Neural progenitor cell (in vitro differentiated cells): Measurements from ENCODE around the gene ELMO1. TPM values are rescaled to one million over a fixed set of nuclear protein-coding genes. Genes with fewer than 3 reads are reported as not detected.

Source experiments
- DNase-seq: peaks from one replicate; pipeline ENCODE4 v3.0.0-alpha.2; 2016; ENCODE audit warnings: low spot score
- H2AFZ ChIP-seq: fragments of 200-600 bp; sonication (generic); replicated peaks from 2 replicates; pipeline ENCODE4 v1.6.1; 2016; ENCODE audit warnings: antibody characterized with exemption
- H3F3A ChIP-seq: fragments of 200-600 bp; sonication (generic); 2 replicates; pipeline ENCODE4 v1.6.1; 2016; ENCODE audit warnings: antibody characterized with exemption, low read depth
- H3K27ac ChIP-seq: fragments of 200-600 bp; sonication (generic); 2 replicates; pipeline ENCODE4 v1.5.1; 2016; ENCODE audit warnings: mild to moderate bottlenecking
- H3K27me3 ChIP-seq: fragments of 200-600 bp; sonication (generic); 2 replicates; pipeline ENCODE4 v1.6.1; 2016; ENCODE audit warnings: mild to moderate bottlenecking, moderate library complexity
- H3K36me3 ChIP-seq: fragments of 200-600 bp; sonication (generic); 2 replicates; pipeline ENCODE4 v1.5.1; 2016
- H3K4me1 ChIP-seq: fragments of 200-600 bp; sonication (generic); 2 replicates; pipeline ENCODE4 v1.6.1; 2016; ENCODE audit warnings: mixed run types
- H3K4me2 ChIP-seq: fragments of 200-600 bp; sonication (generic); 2 replicates; pipeline ENCODE4 v1.6.1; 2016
- H3K4me3 ChIP-seq: fragments of 200-600 bp; sonication (generic); 2 replicates; pipeline ENCODE4 v1.5.1; 2016
- H3K79me2 ChIP-seq: fragments of 200-600 bp; sonication (generic); 2 replicates; pipeline ENCODE4 v1.6.1; 2016; ENCODE audit warnings: low read depth
- H3K9ac ChIP-seq: fragments of 200-600 bp; sonication (generic); 2 replicates; pipeline ENCODE4 v1.6.1; 2016
- H3K9me3 ChIP-seq: fragments of 200-600 bp; sonication (generic); 2 replicates; pipeline ENCODE4 v1.5.1; 2016; ENCODE audit warnings: low read depth
- H4K20me1 ChIP-seq: fragments of 200-600 bp; sonication (generic); 2 replicates; pipeline ENCODE4 v1.6.1; 2016; ENCODE audit warnings: low read depth
- H3K27ac Mint-ChIP-seq: 3 replicates; pipeline ENCODE4 v1.8.0; 2021; ENCODE audit warnings: mixed read lengths
- H3K27me3 Mint-ChIP-seq: 2 replicates; pipeline ENCODE4 v1.8.0; 2022; ENCODE audit warnings: low read depth, mild to moderate bottlenecking, inconsistent platforms, moderate library complexity, mixed read lengths; ENCODE audit not compliant: insufficient read depth
- H3K36me3 Mint-ChIP-seq: 3 replicates; pipeline ENCODE4 v1.8.0; 2021; ENCODE audit warnings: mixed read lengths
- H3K4me1 Mint-ChIP-seq: 3 replicates; pipeline ENCODE4 v1.8.0; 2021; ENCODE audit warnings: mixed read lengths
- H3K4me3 Mint-ChIP-seq: 3 replicates; pipeline ENCODE4 v1.8.0; 2021; ENCODE audit warnings: mild to moderate bottlenecking, moderate library complexity, mixed read lengths
- H3K9me3 Mint-ChIP-seq: 3 replicates; pipeline ENCODE4 v1.8.0; 2020; ENCODE audit warnings: mixed read lengths
- CTCF ChIP-seq: fragments of 200-600 bp; sonication (generic); IDR thresholded peaks from 2 replicates; pipeline ENCODE4 v1.5.1; 2017; ENCODE audit warnings: antibody characterized with exemption, mild to moderate bottlenecking
- EZH2 ChIP-seq: fragments of 200-600 bp; sonication (generic); IDR thresholded peaks from 2 replicates; pipeline ENCODE4 v1.6.1; 2017; ENCODE audit warnings: antibody characterized with exemption, mild to moderate bottlenecking, moderate library complexity
- EZH2phosphoT487 ChIP-seq: fragments of 200-600 bp; sonication (generic); IDR thresholded peaks from 2 replicates; pipeline ENCODE4 v1.6.1; 2017; ENCODE audit warnings: antibody characterized with exemption
- total RNA-seq: library from RNA; depleted of rRNA; stranded (reverse); fragments of >200 nt; gene quantifications from 2 replicates; pipeline ENCODE4 v1.2.3, GENCODE V29; 2015; ENCODE audit warnings: low replicate concordance

The ELMO1 gene
- total RNA-seq, 1 donor from 2014 or later = 22.0 TPM

DNA sequence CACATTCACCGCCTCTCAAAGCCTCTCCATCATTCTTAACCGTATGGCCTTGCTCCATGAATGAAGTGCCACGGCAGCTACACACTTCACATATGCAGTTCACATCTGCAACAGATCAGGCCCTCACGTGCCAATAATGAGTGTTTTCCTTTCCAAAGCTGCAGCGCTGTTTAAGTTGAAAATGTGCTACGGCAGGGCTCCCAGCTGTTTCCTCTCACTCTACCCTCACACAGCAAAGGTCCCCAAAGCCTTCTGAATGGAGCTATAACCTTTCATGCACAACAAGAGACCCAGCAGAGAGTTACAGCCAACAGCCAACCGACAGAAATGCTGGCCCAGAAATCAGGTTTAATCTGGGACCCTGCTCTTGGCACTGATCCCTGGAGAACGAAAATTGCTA, 236.1 kb downstream of the ELMO1 start:
- Histone ChIP-seq H3K4me2 (no peak overlapping the region), H3F3A (no peaks in the 10 kb centered on the region), H3K27ac (no peak overlapping the region), H4K20me1 (no peaks in the 10 kb centered on the region), H3K4me3 (no peak overlapping the region), H3K9me3 (no peaks in the 10 kb centered on the region), H3K36me3 (no peaks in the 10 kb centered on the region), H3K4me1 (peaks cover 13% of the 10 kb centered on the region), H3K27me3 (no peaks in the 10 kb centered on the region), H2AFZ (no peak overlapping the region), H3K79me2 (no peaks in the 10 kb centered on the region), H3K9ac (no peak overlapping the region)
- no peaks in the 10 kb centered on the region for H3K36me3 Mint-ChIP-seq
- no peak for DNase-seq
- TF ChIP-seq CTCF (no peak), EZH2phosphoT487 (no peak), EZH2 (no peak)
- peaks cover 4% of the 10 kb centered on the region for H3K27me3 Mint-ChIP-seq
- H3K4me3 Mint-ChIP-seq = no peak overlapping the region
- no peak overlapping the region for H3K27ac Mint-ChIP-seq
- no peaks in the 10 kb centered on the region for H3K9me3 Mint-ChIP-seq
- peaks cover 38% of the 10 kb centered on the region for H3K4me1 Mint-ChIP-seq

GRCh38 chr7:37212051-37212450, 236.6 kb downstream of the ELMO1 start:
- H3K4me3 Mint-ChIP-seq = no peak overlapping the region
- H3K4me1 ChIP-seq = peaks cover 13% of the 10 kb centered on the region
- no peaks in the 10 kb centered on the region for H3K9me3 ChIP-seq
- no peaks in the 10 kb centered on the region for H3K36me3 ChIP-seq
- no peak for TF ChIP-seq EZH2phosphoT487
- TF ChIP-seq CTCF = no peak
- TF ChIP-seq EZH2 = no peak
- H3K27ac Mint-ChIP-seq = no peak overlapping the region
- DNase-seq = no peak
- no peak overlapping the region for H3K4me3 ChIP-seq
- no peak overlapping the region for H3K4me2 ChIP-seq
- H3K9me3 Mint-ChIP-seq = no peaks in the 10 kb centered on the region
- H3K79me2 ChIP-seq = no peaks in the 10 kb centered on the region
- H3K27ac ChIP-seq = no peak overlapping the region
- no peak overlapping the region for H3K9ac ChIP-seq
- H3F3A ChIP-seq = no peaks in the 10 kb centered on the region
- no peaks in the 10 kb centered on the region for H3K27me3 ChIP-seq
- peaks cover 38% of the 10 kb centered on the region for H3K4me1 Mint-ChIP-seq
- H4K20me1 ChIP-seq = no peaks in the 10 kb centered on the region
- H2AFZ ChIP-seq = no peak overlapping the region
- H3K36me3 Mint-ChIP-seq = no peaks in the 10 kb centered on the region
- peaks cover 4% of the 10 kb centered on the region for H3K27me3 Mint-ChIP-seq

DNA sequence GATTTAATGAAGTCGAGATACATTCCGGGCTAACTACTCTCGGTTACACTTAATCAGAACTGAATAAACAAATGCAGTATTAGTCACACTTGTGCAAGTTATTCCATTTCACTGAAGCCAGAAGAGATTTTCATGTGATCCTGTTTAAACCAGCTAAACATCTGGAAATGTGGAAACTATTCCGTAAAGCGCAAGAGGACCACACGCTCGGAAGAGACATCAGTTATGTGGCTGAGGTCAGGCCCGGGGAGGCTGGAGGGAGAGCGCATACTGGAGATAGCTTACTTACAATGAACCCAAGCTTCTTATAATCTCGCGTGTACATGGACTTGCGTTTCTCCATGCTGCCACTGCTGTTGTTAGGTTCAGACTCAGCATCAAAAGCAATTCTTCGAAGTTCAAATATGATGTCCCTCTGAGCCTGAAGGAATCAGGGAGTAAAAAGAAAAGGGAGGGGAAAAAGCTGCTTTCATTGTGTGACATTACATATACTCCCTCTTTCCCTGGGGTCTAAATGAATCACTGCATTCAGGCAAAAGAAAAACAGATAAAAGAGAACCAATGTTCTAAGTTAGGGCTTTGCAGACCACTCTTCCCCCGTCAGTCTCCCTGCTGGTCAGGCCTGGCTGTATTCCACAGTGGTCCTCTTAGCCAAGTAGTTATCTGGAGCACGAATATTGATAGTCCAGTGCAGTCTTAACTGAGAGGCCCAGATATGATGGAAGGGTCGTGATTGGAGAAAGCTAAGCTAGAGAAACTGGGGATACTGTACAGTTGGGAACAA, 237.4 kb downstream of the ELMO1 start:
- Histone ChIP-seq H3F3A (no peaks in the 10 kb centered on the region), H3K27ac (no peak overlapping the region), H3K4me2 (no peak overlapping the region), H3K79me2 (no peaks in the 10 kb centered on the region), H3K36me3 (no peaks in the 10 kb centered on the region), H3K4me1 (peaks cover 10% of the 10 kb centered on the region), H3K4me3 (no peak overlapping the region), H4K20me1 (no peaks in the 10 kb centered on the region), H3K9ac (no peak overlapping the region), H3K9me3 (no peaks in the 10 kb centered on the region), H2AFZ (no peak overlapping the region), H3K27me3 (no peaks in the 10 kb centered on the region)
- DNase-seq = no peak
- H3K4me3 Mint-ChIP-seq = no peak overlapping the region
- no peaks in the 10 kb centered on the region for H3K9me3 Mint-ChIP-seq
- no peak overlapping the region for H3K27ac Mint-ChIP-seq
- H3K27me3 Mint-ChIP-seq = peaks cover 4% of the 10 kb centered on the region
- TF ChIP-seq CTCF = no peak
- no peak for TF ChIP-seq EZH2phosphoT487
- H3K4me1 Mint-ChIP-seq = peaks cover 36% of the 10 kb centered on the region
- no peaks in the 10 kb centered on the region for H3K36me3 Mint-ChIP-seq
